OCI-LY1 (cell line): ENCODE measurements around the gene MYO10.

ENCODE experiments used
- CTCF ChIP-seq: fragments of 200-600 bp; sonication (generic), shearing (Covaris generic); IDR thresholded peaks from 2 replicates; pipeline ENCODE4 v1.5.1; 2017; ENCODE audit warnings: mild to moderate bottlenecking, antibody characterized with exemption, low read length, moderate library complexity, mixed read lengths
- EZH2 ChIP-seq: fragments of 200-600 bp; sonication (generic), shearing (Covaris generic); IDR thresholded peaks from 2 replicates; pipeline ENCODE4 v1.8.0; 2017; ENCODE audit warnings: borderline replicate concordance, mixed run types, mild to moderate bottlenecking, antibody characterized with exemption, low read length, moderate library complexity, mixed read lengths

GRCh38 chr5:16952968-16953671, 17.0 kb upstream of the MYO10 start:
- TF ChIP-seq CTCF (no peak), EZH2 (no peak)
